T-cell (primary cell): ENCODE data around the gene NTM. TPM values are rescaled to one million over a fixed set of nuclear protein-coding genes. Genes with fewer than 3 reads are reported as not detected.

Experiments
- ATAC-seq, 4 experiments: fragments of 200-7000 bp in 3 of 4; fragments of 150-1000 bp in 1 of 4; cut with Tn5 transposase; replicated peaks in 1 of 4; 1 replicate in 3 of 4; 2 replicates in 1 of 4; pipeline ENCODE4 v1.10.0; 2021; ENCODE audit warnings: moderate library complexity in 3 of 4, mild to moderate bottlenecking in 2 of 4, moderate number of reproducible peaks in 1 of 4
- CTCF ChIA-PET, 2 donors: fragments of 300-600 bp; sonication (Branson Sonifier 250); formaldehyde crosslinking; loops; one replicate each; lab custom pipeline; 2022; ENCODE audit warnings: antibody characterized with exemption in 2 of 2; lab: Charles Lee
- POLR2A ChIA-PET, 2 donors: fragments of 300-600 bp; sonication (Branson Sonifier 250); formaldehyde crosslinking; loops; one replicate each; lab custom pipeline; 2022; ENCODE audit warnings: antibody characterized with exemption in 2 of 2; lab: Charles Lee
- DNase-seq, 35 experiments: peaks; one replicate each; pipeline versions ENCODE4 v3.0.0 to v3.0.0-alpha.2; 2013 to 2023
- H3K27ac ChIP-seq: one replicate; pipeline ENCODE4 v1.5.1; 2013; ENCODE audit warnings: low read length
- H3K27me3 ChIP-seq, 2 experiments: replicated peaks in 1 of 2; 1 replicate in 1 of 2; 2 replicates in 1 of 2; pipeline versions ENCODE4 v1.6.1 to v1.7.0; 2013; ENCODE audit warnings: low read length in 1 of 2, mixed read lengths in 1 of 2; ENCODE audit not compliant: control insufficient read depth in 2 of 2, insufficient read depth in 2 of 2; ENCODE audit errors: extremely low read depth in 1 of 2
- H3K36me3 ChIP-seq, 2 donors: 1 replicate in 1 of 2; 2 replicates in 1 of 2; pipeline versions ENCODE4 v1.6.1 to v1.7.0; 2013; ENCODE audit warnings: low read length in 1 of 2; ENCODE audit not compliant: control insufficient read depth in 2 of 2, insufficient read depth in 1 of 2; ENCODE audit errors: extremely low read depth in 1 of 2
- H3K4me1 ChIP-seq, 2 experiments: 1 replicate in 1 of 2; 2 replicates in 1 of 2; pipeline versions ENCODE4 v1.6.1 to v1.7.0; 2013; ENCODE audit warnings: low read length in 2 of 2, mixed read lengths in 1 of 2; ENCODE audit not compliant: insufficient read depth in 2 of 2, control insufficient read depth in 1 of 2; ENCODE audit errors: extremely low read depth in 1 of 2
- H3K4me3 ChIP-seq, 2 donors: 1 replicate in 1 of 2; 2 replicates in 1 of 2; pipeline versions ENCODE4 v1.5.1 to v1.7.0; 2013; ENCODE audit warnings: mild to moderate bottlenecking in 2 of 2, low read length in 1 of 2, moderate library complexity in 1 of 2; ENCODE audit not compliant: control insufficient read depth in 1 of 2; ENCODE audit errors: extremely low read depth in 1 of 2
- H3K9me3 ChIP-seq: 2 replicates; pipeline ENCODE4 v1.7.0; 2013
- H3K27ac Mint-ChIP-seq, 2 donors: one replicate each; pipeline ENCODE4 v1.8.0; 2020 to 2021; ENCODE audit warnings: mild to moderate bottlenecking in 2 of 2, mixed read lengths in 2 of 2
- H3K27me3 Mint-ChIP-seq, 2 donors: one replicate each; pipeline ENCODE4 v1.8.0; 2021 to 2022; ENCODE audit warnings: mixed read lengths in 2 of 2
- H3K36me3 Mint-ChIP-seq: one replicate; pipeline ENCODE4 v1.8.0; 2021; ENCODE audit warnings: mixed read lengths
- H3K4me1 Mint-ChIP-seq, 3 donors: one replicate each; pipeline ENCODE4 v1.8.0; 2020 to 2022; ENCODE audit warnings: mixed read lengths in 3 of 3, mild to moderate bottlenecking in 1 of 3
- H3K4me3 Mint-ChIP-seq, 3 donors: one replicate each; pipeline ENCODE4 v1.8.0; 2020 to 2022; ENCODE audit warnings: mild to moderate bottlenecking in 3 of 3, mixed read lengths in 3 of 3, moderate library complexity in 3 of 3
- H3K9me3 Mint-ChIP-seq, 3 donors: one replicate each; pipeline ENCODE4 v1.8.0; 2020 to 2022; ENCODE audit warnings: mixed read lengths in 3 of 3
- WGBS: methylation state at CpG from one replicate; pipeline ENCODE4 v1.1.5; 2013; ENCODE audit warnings: missing lambda C conversion rate; ENCODE audit not compliant: insufficient coverage; 5-methylcytosine and 5-hydroxymethylcytosine counted together
- total RNA-seq, 35 experiments: library from RNA in 6 of 35; stranded (reverse) in 6 of 35; fragments of 120-200 nt in 1 of 35; gene quantifications; one replicate each; pipeline versions ENCODE4 v1.2.1 to v1.2.4 and lab custom pipeline; 2013 to 2026

The NTM gene
- total RNA-seq, 5 donors from 2014 or later (not counting 1 experiment from before 2014, with no cell fraction given), result not detected

- ChIA-PET POLR2A (no interaction called here), CTCF (no interaction called here)
- Histone ChIP-seq H3K4me1 (no peaks in the 10 kb centered on the region), H3K36me3 (no peaks in the 10 kb centered on the region), H3K27me3 (peaks cover 0 to 3% of the 10 kb centered on the region in 2 experiments), H3K9me3 (no peaks in the 10 kb centered on the region), H3K27ac (no peak overlapping the region), H3K4me3 (no peak overlapping the region)
- H3K4me1 Mint-ChIP-seq, result no peaks in the 10 kb centered on the region
- peaks cover 0 to 3% (median 0%) of the 10 kb centered on the region in 3 donors for H3K9me3 Mint-ChIP-seq
- peaks cover 0 to 7% of the 10 kb centered on the region in 2 donors for H3K27me3 Mint-ChIP-seq
- ATAC-seq (no peak), DNase-seq (no peak)
- no peak overlapping the region for H3K4me3 Mint-ChIP-seq
- H3K27ac Mint-ChIP-seq, result no peak overlapping the region
- no peaks in the 10 kb centered on the region for H3K36me3 Mint-ChIP-seq
- WGBS, result no CpG with 5 or more reads among the region's 6 CpGs
Measured at GRCh38 chr11:131533998-131534397, 163.6 kb downstream of the NTM start.

DNA sequence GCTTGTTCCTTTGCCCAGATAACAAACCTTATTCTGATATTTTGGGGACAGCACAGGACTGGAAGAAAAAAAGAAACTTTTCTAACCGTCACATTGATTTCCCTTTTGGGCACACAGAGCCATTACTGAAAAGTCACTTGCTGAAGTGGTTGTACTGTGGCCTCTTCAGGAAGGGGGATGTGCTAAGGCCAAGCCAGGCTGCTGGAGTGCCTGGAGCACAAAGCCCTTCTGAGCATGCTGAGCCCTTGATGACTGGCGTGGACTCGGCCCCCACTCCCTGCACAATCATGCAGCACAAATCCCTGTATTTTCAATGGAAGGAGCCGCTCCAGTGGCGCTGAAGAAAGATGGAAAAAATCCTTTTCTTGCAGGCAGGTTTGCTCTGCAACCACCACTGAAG lies 164.2 kb downstream of the NTM start:
- H3K27me3 ChIP-seq, result peaks cover 0 to 3% of the 10 kb centered on the region in 2 experiments

GRCh38 chr11:131536159-131536558 lies 165.7 kb downstream of the NTM start:
- DNase-seq (no peak), ATAC-seq (no peak)
- Histone ChIP-seq H3K4me3 (no peak overlapping the region), H3K4me1 (no peaks in the 10 kb centered on the region), H3K27ac (no peak overlapping the region), H3K9me3 (no peaks in the 10 kb centered on the region), H3K27me3 (peaks cover 0 to 3% of the 10 kb centered on the region in 2 experiments), H3K36me3 (no peaks in the 10 kb centered on the region)
- ChIA-PET POLR2A (no interaction called here), CTCF (no interaction called here)
- Mint-ChIP-seq H3K27me3 (peaks cover 0 to 7% of the 10 kb centered on the region in 2 donors), H3K27ac (no peak overlapping the region), H3K36me3 (no peaks in the 10 kb centered on the region), H3K4me3 (no peak overlapping the region), H3K9me3 (peaks cover 3 to 4% (median 4%) of the 10 kb centered on the region in 3 donors), H3K4me1 (no peaks in the 10 kb centered on the region)
- WGBS, result no CpG with 5 or more reads among the region's 2 CpGs

More for the DNA sequence above, 164.2 kb downstream of the NTM start:
- Mint-ChIP-seq H3K27me3 (peaks cover 0 to 7% of the 10 kb centered on the region in 2 donors), H3K4me1 (no peaks in the 10 kb centered on the region), H3K4me3 (no peak overlapping the region), H3K36me3 (no peaks in the 10 kb centered on the region), H3K27ac (no peak overlapping the region), H3K9me3 (peaks cover 0 to 3% (median 0%) of the 10 kb centered on the region in 3 donors)
- no peak overlapping the region for H3K4me3 ChIP-seq
- DNase-seq (no peak), ATAC-seq (no peak)
- H3K36me3 ChIP-seq, result no peaks in the 10 kb centered on the region
- WGBS, result no CpG with 5 or more reads among the region's 5 CpGs
- H3K9me3 ChIP-seq, result no peaks in the 10 kb centered on the region
- H3K4me1 ChIP-seq, result no peaks in the 10 kb centered on the region
- CTCF ChIA-PET, result no interaction called here
- no peak overlapping the region for H3K27ac ChIP-seq
- POLR2A ChIA-PET, result no interaction called here

DNA sequence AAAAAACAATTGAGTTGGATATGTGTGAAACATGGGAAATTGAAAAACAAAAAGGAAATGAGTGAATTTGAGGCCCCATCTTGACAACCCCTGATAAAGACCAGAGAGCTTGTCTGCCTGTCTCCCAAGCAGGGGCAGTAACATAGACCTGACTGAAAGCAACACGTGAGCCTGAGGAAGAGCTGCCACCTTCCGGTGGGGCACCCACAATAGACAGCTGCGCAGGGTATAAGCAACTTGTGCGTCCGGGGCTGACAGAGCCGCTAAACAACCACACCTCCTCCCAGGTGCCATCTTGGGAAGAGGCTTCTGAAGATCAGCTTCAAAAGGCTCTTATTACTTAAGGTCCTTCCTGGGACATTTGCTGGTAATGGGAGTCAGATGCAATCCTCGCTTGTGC lies 166.8 kb downstream of the NTM start:
- H3K4me1 ChIP-seq, result no peaks in the 10 kb centered on the region
- peaks cover 0 to 3% of the 10 kb centered on the region in 2 experiments for H3K27me3 ChIP-seq
- H3K27ac ChIP-seq, result no peak overlapping the region
- H3K4me1 Mint-ChIP-seq, result no peaks in the 10 kb centered on the region
- H3K36me3 Mint-ChIP-seq, result no peaks in the 10 kb centered on the region
- no peak overlapping the region for H3K27ac Mint-ChIP-seq
- H3K9me3 Mint-ChIP-seq, result peaks cover 4 to 8% (median 4%) of the 10 kb centered on the region in 3 donors
- no peak overlapping the region for H3K4me3 Mint-ChIP-seq
- ChIA-PET POLR2A (no interaction called here), CTCF (no interaction called here)
- H3K36me3 ChIP-seq, result no peaks in the 10 kb centered on the region
- peaks cover 0 to 6% of the 10 kb centered on the region in 2 donors for H3K27me3 Mint-ChIP-seq
- H3K9me3 ChIP-seq, result no peaks in the 10 kb centered on the region
- no peak for DNase-seq
- no peak for ATAC-seq
- no peak overlapping the region for H3K4me3 ChIP-seq
- 74% methylated on average over 4 of the region's 7 CpGs for WGBS

GRCh38 chr11:131537748-131538147 lies 167.3 kb downstream of the NTM start:
- Histone ChIP-seq H3K9me3 (no peaks in the 10 kb centered on the region), H3K4me1 (no peaks in the 10 kb centered on the region), H3K27ac (no peak overlapping the region), H3K27me3 (peaks cover 0 to 3% of the 10 kb centered on the region in 2 experiments), H3K36me3 (no peaks in the 10 kb centered on the region), H3K4me3 (no peak overlapping the region)
- H3K27ac Mint-ChIP-seq, result no peak overlapping the region
- H3K27me3 Mint-ChIP-seq, result peaks cover 0 to 4% of the 10 kb centered on the region in 2 donors
- CTCF ChIA-PET, result no interaction called here
- WGBS, result 38% methylated on average over 4 of the region's 6 CpGs
- ATAC-seq, result no peak
- DNase-seq, result no peak
- no peaks in the 10 kb centered on the region for H3K4me1 Mint-ChIP-seq
- POLR2A ChIA-PET, result no interaction called here
- H3K9me3 Mint-ChIP-seq, result peaks cover 4 to 8% (median 4%) of the 10 kb centered on the region in 3 donors
- H3K4me3 Mint-ChIP-seq, result no peak overlapping the region
- H3K36me3 Mint-ChIP-seq, result no peaks in the 10 kb centered on the region

DNA sequence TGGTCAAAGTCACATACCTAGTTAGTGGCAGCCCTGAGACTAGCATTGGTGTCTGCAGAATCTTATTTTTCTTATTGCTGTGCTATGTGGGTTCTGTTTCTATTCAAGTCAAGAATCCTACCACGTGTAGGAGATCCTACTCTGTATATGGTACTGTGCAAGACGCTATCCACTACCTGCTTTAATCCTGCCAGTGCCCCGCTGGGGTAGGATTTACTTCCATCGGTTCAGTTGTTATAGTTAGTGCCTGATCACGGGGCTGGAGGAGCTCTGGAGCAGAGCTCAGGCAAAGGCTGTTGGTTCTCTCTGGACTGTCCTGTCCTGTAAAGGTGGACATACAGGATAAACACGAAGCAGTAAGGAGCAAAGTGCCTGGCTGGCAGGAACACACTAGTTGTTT lies 167.9 kb downstream of the NTM start:
- peaks cover 0 to 3% of the 10 kb centered on the region in 2 experiments for H3K27me3 ChIP-seq
- ATAC-seq, result no peak
- WGBS, result 45% methylated on average over 2 of the region's 6 CpGs
- no peaks in the 10 kb centered on the region for H3K4me1 ChIP-seq
- Mint-ChIP-seq H3K4me1 (no peaks in the 10 kb centered on the region), H3K36me3 (no peaks in the 10 kb centered on the region), H3K27me3 (peaks cover 0 to 4% of the 10 kb centered on the region in 2 donors), H3K4me3 (no peak overlapping the region), H3K27ac (no peak overlapping the region), H3K9me3 (peaks cover 4 to 8% (median 7%) of the 10 kb centered on the region in 3 donors)
- no peaks in the 10 kb centered on the region for H3K36me3 ChIP-seq
- no peaks in the 10 kb centered on the region for H3K9me3 ChIP-seq
- DNase-seq, result no peak
- H3K27ac ChIP-seq, result no peak overlapping the region
- H3K4me3 ChIP-seq, result no peak overlapping the region
- ChIA-PET CTCF (interaction anchor here in 1 of 2 donors (0.6 kb wide), 1 partner anchor 250 kb away, joined by 4 read pairs; no protein-coding TSS in a partner anchor), POLR2A (interaction anchor here in 1 of 2 donors (0.6 kb wide), 1 partner anchor 14 kb away, joined by 6 read pairs; no protein-coding TSS in a partner anchor)
